GM10266 (cell line): ENCODE data around the gene TMEM163.

Experiments
- DNase-seq: peaks from one replicate; pipeline ENCODE4 v3.0.0; 2012; ENCODE audit errors: extremely low spot score
- CTCF ChIP-seq: IDR thresholded peaks from 2 replicates; pipeline ENCODE4 v1.5.1; 2012; ENCODE audit warnings: mild to moderate bottlenecking, low read depth; ENCODE audit not compliant: control insufficient read depth, insufficient read depth; ENCODE audit errors: missing control alignments

TMEM163 gene

GRCh38 chr2:134452042-134452733 is 266.6 kb downstream of the TMEM163 start:
- DNase-seq = no peak
- no peak for TF ChIP-seq CTCF

GRCh38 chr2:134451347-134451630 is 267.5 kb downstream of the TMEM163 start:
- DNase-seq = no peak
- TF ChIP-seq CTCF = no peak

- no peak for TF ChIP-seq CTCF
- DNase-seq = no peak
Measured at GRCh38 chr2:134449751-134450513, 268.9 kb downstream of the TMEM163 start.

- no peak for DNase-seq
- TF ChIP-seq CTCF = no peak
Measured at GRCh38 chr2:134449157-134449556, 269.6 kb downstream of the TMEM163 start.

GRCh38 chr2:134448650-134449049 is 270.1 kb downstream of the TMEM163 start:
- DNase-seq = no peak
- no peak for TF ChIP-seq CTCF

GRCh38 chr2:134447669-134448068 is 271.1 kb downstream of the TMEM163 start:
- TF ChIP-seq CTCF = no peak
- DNase-seq = no peak

- DNase-seq = no peak
- TF ChIP-seq CTCF = no peak
Measured at GRCh38 chr2:134446383-134447017, 272.3 kb downstream of the TMEM163 start.
